Liver (tissue), 9 donors: ENCODE results near the gene ANKRD50. TPM values are rescaled to one million over a fixed set of nuclear protein-coding genes. Genes with fewer than 3 reads are reported as not detected.

Experiments used
- DNase-seq: peaks from one replicate; pipeline ENCODE4 v3.0.0-alpha.2; 2017; ENCODE audit warnings: low spot score
- H3K27ac ChIP-seq, 2 donors: one replicate each; pipeline ENCODE4 v1.7.0; 2013; ENCODE audit warnings: inconsistent platforms in 2 of 2, low read length in 2 of 2, control low read depth in 1 of 2, low read depth in 1 of 2, mild to moderate bottlenecking in 1 of 2
- H3K27me3 ChIP-seq, 4 donors: one replicate each; pipeline versions ENCODE4 v1.6.1 to v1.7.0; 2013; ENCODE audit warnings: low read length in 3 of 4, inconsistent platforms in 1 of 4, mild to moderate bottlenecking in 1 of 4, moderate library complexity in 1 of 4; ENCODE audit not compliant: control insufficient read depth in 4 of 4, insufficient read depth in 4 of 4
- H3K36me3 ChIP-seq, 4 donors: one replicate each; pipeline versions ENCODE4 v1.6.1 to v1.7.0; 2013; ENCODE audit warnings: low read length in 3 of 4, mild to moderate bottlenecking in 3 of 4, low read depth in 1 of 4, moderate library complexity in 1 of 4; ENCODE audit not compliant: control insufficient read depth in 4 of 4, insufficient read depth in 3 of 4
- H3K4me1 ChIP-seq, 4 donors: one replicate each; pipeline versions ENCODE4 v1.6.1 to v1.7.0; 2013; ENCODE audit warnings: low read length in 3 of 4, mild to moderate bottlenecking in 3 of 4, moderate library complexity in 1 of 4; ENCODE audit not compliant: control insufficient read depth in 4 of 4, insufficient read depth in 4 of 4
- H3K4me3 ChIP-seq, 3 donors: one replicate each; pipeline versions ENCODE4 v1.6.1 to v1.7.0; 2013; ENCODE audit warnings: low read length in 3 of 3, control low read depth in 1 of 3, low read depth in 1 of 3, mild to moderate bottlenecking in 1 of 3
- H3K9ac ChIP-seq, 2 donors: one replicate each; pipeline ENCODE4 v1.7.0; 2013; ENCODE audit warnings: low read length in 2 of 2, mild to moderate bottlenecking in 2 of 2, moderate library complexity in 2 of 2, control low read depth in 1 of 2, low read depth in 1 of 2
- H3K9me3 ChIP-seq, 4 donors: one replicate each; pipeline versions ENCODE4 v1.6.1 to v1.7.0; 2013; ENCODE audit warnings: low read length in 3 of 4; ENCODE audit not compliant: control insufficient read depth in 4 of 4
- CTCF ChIP-seq: fragments of 150-350 bp; IDR thresholded peaks from 2 replicates; pipeline ENCODE4 v1.5.1; 2017; ENCODE audit warnings: improper control_type of control experiment, low read depth, low read length; ENCODE audit not compliant: missing input control
- EGR1 ChIP-seq, 2 donors: IDR thresholded peaks; 2 replicates each; pipeline ENCODE4 v1.6.1; 2016 to 2018; ENCODE audit warnings: antibody characterized with exemption in 2 of 2, low read depth in 2 of 2
- FOXA1 ChIP-seq: IDR thresholded peaks from 2 replicates; pipeline ENCODE4 v1.6.1; 2016; ENCODE audit warnings: antibody characterized with exemption
- FOXA2 ChIP-seq: IDR thresholded peaks from 2 replicates; pipeline ENCODE4 v1.6.1; 2016; ENCODE audit warnings: antibody characterized with exemption
- HNF4A ChIP-seq, 2 donors: conservative IDR thresholded peaks; 2 replicates each; pipeline ENCODE4 v1.6.1; 2016; ENCODE audit warnings: antibody characterized with exemption in 2 of 2, mild to moderate bottlenecking in 2 of 2
- JUND ChIP-seq, 2 donors: IDR thresholded peaks; 2 replicates each; pipeline ENCODE4 v1.6.1; 2016; ENCODE audit warnings: antibody characterized with exemption in 2 of 2
- MAX ChIP-seq: IDR thresholded peaks from 2 replicates; pipeline ENCODE4 v1.6.1; 2016; ENCODE audit warnings: antibody characterized with exemption
- NR2F2 ChIP-seq: IDR thresholded peaks from 2 replicates; pipeline ENCODE4 v1.6.1; 2016; ENCODE audit warnings: antibody characterized with exemption
- RAD21 ChIP-seq, 2 donors: IDR thresholded peaks; 2 replicates each; pipeline ENCODE4 v1.6.1; 2016; ENCODE audit warnings: antibody characterized with exemption in 2 of 2, mild to moderate bottlenecking in 2 of 2
- RXRA ChIP-seq, 2 donors: IDR thresholded peaks; 2 replicates each; pipeline ENCODE4 v1.6.1; 2017 to 2018; ENCODE audit warnings: antibody characterized with exemption in 2 of 2, mild to moderate bottlenecking in 1 of 2
- TAF1 ChIP-seq: conservative IDR thresholded peaks from 2 replicates; pipeline ENCODE4 v1.6.1; 2016; ENCODE audit warnings: antibody characterized with exemption, mild to moderate bottlenecking
- YY1 ChIP-seq: IDR thresholded peaks from 2 replicates; pipeline ENCODE4 v1.6.1; 2016; ENCODE audit warnings: antibody characterized with exemption, mild to moderate bottlenecking
- WGBS: extraction: QIAGEN DNeasy Blood & Tissue Kit; methylation state at CpG from one replicate; pipeline ENCODE4 v1.1.7; 2013; 5-methylcytosine and 5-hydroxymethylcytosine counted together
- polyA plus RNA-seq, 2 donors: library from polyadenylated mRNA; stranded (reverse) in 1 of 2; unstranded in 1 of 2; fragments of 200-250 nt in 1 of 2; fragments of >200 nt in 1 of 2; fragmentation: Nextera tagmentation in 1 of 2; extraction: Ambion mirVana in 1 of 2; gene quantifications; one replicate each; pipeline versions ENCODE4 v1.2.1 to v1.2.3, GENCODE V29; 2013 to 2015
- total RNA-seq, 2 donors: library from RNA; depleted of rRNA; stranded (reverse); fragments of >200 nt; gene quantifications; one replicate each; pipeline ENCODE4 v1.2.3, GENCODE V29; 2014
- TF ChIP-seq, protein P1 (sequence below): IDR thresholded peaks from 2 replicates; pipeline ENCODE4 v1.6.1; 2016; ENCODE audit warnings: antibody characterized with exemption
- TF ChIP-seq, protein P2 (sequence below): IDR thresholded peaks from 2 replicates; pipeline ENCODE4 v1.6.1; 2016; ENCODE audit warnings: antibody characterized with exemption, mild to moderate bottlenecking
- donor health status: healthy.
- donor health status: healthy.
- donor health status: healthy.
- donor health status: healthy.
- donor health status: healthy.

The ANKRD50 gene
- total and polyA plus RNA-seq, 4 donors = 2.4 to 16.7 (median 6.0) TPM

- TF ChIP-seq RAD21 (IDR thresholded peaks at IDR 0.05) (no peak), JUND (IDR thresholded peaks at IDR 0.05) (no peak)
Measured at GRCh38 chr4:124633285-124633941, 79.1 kb downstream of the ANKRD50 start (continued).

DNA sequence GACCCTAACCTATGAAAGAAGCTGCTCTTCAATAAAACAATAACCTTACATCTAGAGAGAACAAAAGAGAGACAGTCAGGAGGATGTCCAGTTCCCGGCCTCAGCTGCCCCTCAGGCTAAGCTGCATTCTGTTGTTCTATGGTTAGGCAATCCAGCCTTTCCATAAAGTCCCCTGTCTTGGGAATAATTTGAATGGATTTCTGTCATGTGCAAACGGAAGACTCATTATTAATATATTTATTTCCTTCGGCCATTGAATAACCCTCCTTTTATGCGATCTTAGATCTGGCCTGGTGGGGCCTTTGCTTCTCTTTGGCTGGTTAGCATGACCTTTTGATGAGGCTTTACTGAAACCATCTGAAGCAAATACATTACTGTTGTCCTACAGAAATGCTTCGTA is 80.1 kb downstream of the ANKRD50 start:
- Histone ChIP-seq H3K27me3 (no peaks in the 10 kb centered on the region), H3K36me3 (no peaks in the 10 kb centered on the region), H3K4me1 (no peaks in the 10 kb centered on the region), H3K27ac (no peak overlapping the region), H3K4me3 (no peak overlapping the region), H3K9me3 (no peaks in the 10 kb centered on the region), H3K9ac (no peak overlapping the region)
- no peak for TF ChIP-seq RAD21 (IDR thresholded peaks at IDR 0.05)
- no peak for TF ChIP-seq NR2F2
- no peak for TF ChIP-seq RXRA (IDR thresholded peaks at IDR 0.05)
- no peak for TF ChIP-seq FOXA2
- 95% methylated on average over 5 of the region's 5 CpGs for WGBS
- no peak for DNase-seq

DNA sequence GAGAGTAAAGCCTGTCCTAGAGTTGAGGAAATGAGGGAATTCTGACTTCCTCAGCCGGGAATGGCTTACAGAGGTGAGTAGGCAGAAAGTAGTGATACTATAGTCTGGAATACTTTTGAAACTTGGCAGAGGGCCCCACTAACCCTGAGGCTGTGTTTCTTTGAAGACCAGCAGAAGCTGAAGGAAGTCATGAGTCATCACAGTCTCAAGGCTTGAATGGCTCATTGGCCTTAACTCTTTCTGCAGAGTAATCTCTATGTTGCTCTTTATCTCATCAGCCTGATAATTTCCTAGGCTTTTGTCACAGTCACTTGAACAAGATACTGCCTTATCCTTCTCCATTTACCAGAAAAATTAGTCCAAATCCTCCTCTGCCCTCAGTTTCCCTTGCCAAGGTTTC is 80.8 kb downstream of the ANKRD50 start:
- no peaks in the 10 kb centered on the region for H3K36me3 ChIP-seq
- DNase-seq = no peak
- WGBS = 64% methylated on average over 1 of the region's 1 CpG
- H3K4me3 ChIP-seq = no peak overlapping the region
- H3K4me1 ChIP-seq = no peaks in the 10 kb centered on the region
- H3K9me3 ChIP-seq = no peaks in the 10 kb centered on the region
- no peak overlapping the region for H3K9ac ChIP-seq
- TF ChIP-seq MAX (no peak), RXRA (IDR thresholded peaks at IDR 0.05) (no peak), TAF1 (no peak), JUND (IDR thresholded peaks at IDR 0.05) (peak in 1 of 2 donors; percentile 53), HNF4A (conservative IDR thresholded peaks at IDR 0.05) (no peak), RAD21 (IDR thresholded peaks at IDR 0.05) (peak; percentile 12 to 20), EGR1 (IDR thresholded peaks at IDR 0.05; ENCODE audit: low read depth in 2 of 2) (no peak), FOXA1 (no peak), YY1 (no peak), CTCF (no peak)
- TF ChIP-seq, protein P1, sequence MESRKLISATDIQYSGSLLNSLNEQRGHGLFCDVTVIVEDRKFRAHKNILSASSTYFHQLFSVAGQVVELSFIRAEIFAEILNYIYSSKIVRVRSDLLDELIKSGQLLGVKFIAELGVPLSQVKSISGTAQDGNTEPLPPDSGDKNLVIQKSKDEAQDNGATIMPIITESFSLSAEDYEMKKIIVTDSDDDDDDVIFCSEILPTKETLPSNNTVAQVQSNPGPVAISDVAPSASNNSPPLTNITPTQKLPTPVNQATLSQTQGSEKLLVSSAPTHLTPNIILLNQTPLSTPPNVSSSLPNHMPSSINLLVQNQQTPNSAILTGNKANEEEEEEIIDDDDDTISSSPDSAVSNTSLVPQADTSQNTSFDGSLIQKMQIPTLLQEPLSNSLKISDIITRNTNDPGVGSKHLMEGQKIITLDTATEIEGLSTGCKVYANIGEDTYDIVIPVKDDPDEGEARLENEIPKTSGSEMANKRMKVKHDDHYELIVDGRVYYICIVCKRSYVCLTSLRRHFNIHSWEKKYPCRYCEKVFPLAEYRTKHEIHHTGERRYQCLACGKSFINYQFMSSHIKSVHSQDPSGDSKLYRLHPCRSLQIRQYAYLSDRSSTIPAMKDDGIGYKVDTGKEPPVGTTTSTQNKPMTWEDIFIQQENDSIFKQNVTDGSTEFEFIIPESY = no peak
- TF ChIP-seq, protein P2, sequence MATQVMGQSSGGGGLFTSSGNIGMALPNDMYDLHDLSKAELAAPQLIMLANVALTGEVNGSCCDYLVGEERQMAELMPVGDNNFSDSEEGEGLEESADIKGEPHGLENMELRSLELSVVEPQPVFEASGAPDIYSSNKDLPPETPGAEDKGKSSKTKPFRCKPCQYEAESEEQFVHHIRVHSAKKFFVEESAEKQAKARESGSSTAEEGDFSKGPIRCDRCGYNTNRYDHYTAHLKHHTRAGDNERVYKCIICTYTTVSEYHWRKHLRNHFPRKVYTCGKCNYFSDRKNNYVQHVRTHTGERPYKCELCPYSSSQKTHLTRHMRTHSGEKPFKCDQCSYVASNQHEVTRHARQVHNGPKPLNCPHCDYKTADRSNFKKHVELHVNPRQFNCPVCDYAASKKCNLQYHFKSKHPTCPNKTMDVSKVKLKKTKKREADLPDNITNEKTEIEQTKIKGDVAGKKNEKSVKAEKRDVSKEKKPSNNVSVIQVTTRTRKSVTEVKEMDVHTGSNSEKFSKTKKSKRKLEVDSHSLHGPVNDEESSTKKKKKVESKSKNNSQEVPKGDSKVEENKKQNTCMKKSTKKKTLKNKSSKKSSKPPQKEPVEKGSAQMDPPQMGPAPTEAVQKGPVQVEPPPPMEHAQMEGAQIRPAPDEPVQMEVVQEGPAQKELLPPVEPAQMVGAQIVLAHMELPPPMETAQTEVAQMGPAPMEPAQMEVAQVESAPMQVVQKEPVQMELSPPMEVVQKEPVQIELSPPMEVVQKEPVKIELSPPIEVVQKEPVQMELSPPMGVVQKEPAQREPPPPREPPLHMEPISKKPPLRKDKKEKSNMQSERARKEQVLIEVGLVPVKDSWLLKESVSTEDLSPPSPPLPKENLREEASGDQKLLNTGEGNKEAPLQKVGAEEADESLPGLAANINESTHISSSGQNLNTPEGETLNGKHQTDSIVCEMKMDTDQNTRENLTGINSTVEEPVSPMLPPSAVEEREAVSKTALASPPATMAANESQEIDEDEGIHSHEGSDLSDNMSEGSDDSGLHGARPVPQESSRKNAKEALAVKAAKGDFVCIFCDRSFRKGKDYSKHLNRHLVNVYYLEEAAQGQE = no peak
- H3K27ac ChIP-seq = no peak overlapping the region
- H3K27me3 ChIP-seq = no peaks in the 10 kb centered on the region
